ENCODE results near the gene XAGE2. TPM values are rescaled to one million over a fixed set of nuclear protein-coding genes. Genes with fewer than 3 reads are reported as not detected.

XAGE2 gene
- total RNA-seq, 1 experiment from 2014 or later, result not detected

DNA sequence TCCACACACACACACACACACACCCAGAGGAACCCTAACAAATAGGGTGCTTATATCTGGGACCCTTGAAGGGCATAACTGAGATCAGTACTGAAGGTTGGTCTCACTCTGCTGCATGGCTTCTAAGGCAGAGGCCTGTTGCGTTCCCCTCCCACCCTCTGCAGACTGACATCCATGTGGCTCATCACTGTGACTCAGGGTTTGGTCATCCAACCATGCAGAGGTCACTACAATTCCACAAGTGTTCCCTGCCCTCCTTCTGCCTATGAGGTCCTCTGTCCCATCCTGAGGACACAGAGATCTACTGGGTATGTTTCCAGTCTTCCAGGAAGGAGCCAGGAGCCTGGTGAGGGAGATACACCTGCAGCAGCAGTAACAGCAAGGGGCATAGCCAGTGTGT is 55.8 kb downstream of the XAGE2 start:
- peak; percentile 79 for DNase-seq (ENCODE audit: low read depth)

Other genes with a start within 250 kb of the XAGE2 start
- gene MAGED4, start 184.1 kb upstream of the XAGE2 start, total RNA-seq (2014; rRNA removed), result 12.6 and 52.8 TPM in 2 replicates
- gene XAGE1A, start 126.8 kb downstream of the XAGE2 start, total RNA-seq (2014; rRNA removed), result not detected in 2 replicates
- not detected in 2 replicates for gene XAGE1B, start 148.0 kb downstream of the XAGE2 start, total RNA-seq (2014; rRNA removed)

Data from LHCN-M2 (cell line).